Neural crest cell (in vitro differentiated cells): ENCODE results near the gene MIEF1. TPM values are rescaled to one million over a fixed set of nuclear protein-coding genes. Genes with fewer than 3 reads are reported as not detected.
"Not testable (repeated sequence)": the region's sequence is repeated elsewhere in the genome, so short reads cannot be mapped to it uniquely, and the experiment has no call there.

ENCODE experiments used
- DNase-seq: peaks from one replicate; pipeline ENCODE4 v3.0.0; 2021; ENCODE audit warnings: low read depth, mixed read lengths, low spot score
- H3K27ac Mint-ChIP-seq: one replicate; pipeline ENCODE4 v1.8.0; 2021; ENCODE audit warnings: mild to moderate bottlenecking, mixed read lengths; ENCODE audit not compliant: unreplicated experiment
- H3K27me3 Mint-ChIP-seq: 2 replicates; pipeline ENCODE4 v1.8.0; 2021; ENCODE audit warnings: low read depth, mild to moderate bottlenecking, mixed read lengths
- H3K36me3 Mint-ChIP-seq: 2 replicates; pipeline ENCODE4 v1.8.0; 2021; ENCODE audit warnings: low read depth, mild to moderate bottlenecking, mixed read lengths
- H3K4me1 Mint-ChIP-seq: 2 replicates; pipeline ENCODE4 v1.8.0; 2021; ENCODE audit warnings: mixed read lengths
- H3K4me3 Mint-ChIP-seq: one replicate; pipeline ENCODE4 v1.8.0; 2021; ENCODE audit warnings: mild to moderate bottlenecking, mixed read lengths
- H3K9me3 Mint-ChIP-seq: 2 replicates; pipeline ENCODE4 v1.8.0; 2021; ENCODE audit warnings: mixed read lengths
- CTCF ChIP-seq: fragments of 200-600 bp; sonication (generic); conservative IDR thresholded peaks from 2 replicates; pipeline ENCODE4 v1.5.0; 2021; ENCODE audit warnings: antibody characterized with exemption, mild to moderate bottlenecking
- total RNA-seq: library from RNA; stranded (reverse); gene quantifications from 2 replicates; pipeline ENCODE4 v1.2.1, GENCODE V29; 2021

The MIEF1 gene
- total RNA-seq, 1 donor from 2014 or later: 45.0 TPM

DNA sequence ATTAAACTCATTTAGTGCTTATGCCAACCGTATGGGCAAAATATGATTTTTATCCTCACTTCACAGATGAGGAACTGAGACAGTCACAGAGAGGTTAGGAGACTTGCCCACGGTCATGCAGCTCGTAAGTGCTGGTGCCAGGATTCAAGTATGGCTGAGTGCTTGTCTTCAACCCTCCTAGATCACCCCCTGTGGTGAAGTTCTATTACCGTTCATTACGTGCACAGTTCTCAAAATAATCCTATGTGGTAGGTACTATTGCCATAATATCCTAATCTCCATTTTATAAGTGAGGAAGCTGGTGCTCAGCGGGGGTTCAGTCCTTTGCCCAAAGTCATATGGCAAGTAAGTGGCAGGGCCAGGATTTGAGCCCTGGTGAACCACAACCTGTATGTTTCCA, 1.5 kb downstream of the MIEF1 start:
- H3K9me3 Mint-ChIP-seq: no peaks in the 10 kb centered on the region
- H3K27me3 Mint-ChIP-seq: no peaks in the 10 kb centered on the region
- H3K36me3 Mint-ChIP-seq: peaks cover 3% of the 10 kb centered on the region
- H3K4me1 Mint-ChIP-seq: peaks cover 33% of the 10 kb centered on the region
- TF ChIP-seq CTCF: no peak
- DNase-seq: no peak
- H3K4me3 Mint-ChIP-seq: peak overlapping the region; percentile 93
- no peak overlapping the region for H3K27ac Mint-ChIP-seq

DNA sequence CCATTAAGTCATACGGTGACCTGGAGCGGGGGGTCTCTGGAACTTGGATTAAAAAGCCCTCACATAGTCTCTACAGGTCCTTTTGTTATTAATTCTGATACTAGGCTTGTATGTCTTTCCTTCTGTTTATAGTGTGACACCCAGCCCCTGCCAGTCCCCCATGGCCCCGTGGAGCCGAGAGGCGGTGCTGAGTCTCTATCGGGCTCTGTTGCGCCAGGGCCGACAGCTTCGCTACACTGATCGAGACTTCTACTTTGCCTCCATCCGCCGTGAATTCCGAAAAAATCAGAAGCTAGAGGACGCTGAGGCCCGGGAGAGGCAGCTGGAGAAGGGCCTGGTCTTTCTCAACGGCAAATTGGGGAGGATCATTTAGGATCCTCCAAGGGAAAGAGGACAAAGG, 2.0 kb downstream of the MIEF1 start:
- no peak for DNase-seq
- H3K4me3 Mint-ChIP-seq: peak overlapping the region; percentile 93
- H3K4me1 Mint-ChIP-seq: peaks cover 29% of the 10 kb centered on the region
- H3K27me3 Mint-ChIP-seq: no peaks in the 10 kb centered on the region
- H3K27ac Mint-ChIP-seq: no peak overlapping the region
- no peaks in the 10 kb centered on the region for H3K9me3 Mint-ChIP-seq
- no peak for TF ChIP-seq CTCF
- peaks cover 3% of the 10 kb centered on the region for H3K36me3 Mint-ChIP-seq

DNA sequence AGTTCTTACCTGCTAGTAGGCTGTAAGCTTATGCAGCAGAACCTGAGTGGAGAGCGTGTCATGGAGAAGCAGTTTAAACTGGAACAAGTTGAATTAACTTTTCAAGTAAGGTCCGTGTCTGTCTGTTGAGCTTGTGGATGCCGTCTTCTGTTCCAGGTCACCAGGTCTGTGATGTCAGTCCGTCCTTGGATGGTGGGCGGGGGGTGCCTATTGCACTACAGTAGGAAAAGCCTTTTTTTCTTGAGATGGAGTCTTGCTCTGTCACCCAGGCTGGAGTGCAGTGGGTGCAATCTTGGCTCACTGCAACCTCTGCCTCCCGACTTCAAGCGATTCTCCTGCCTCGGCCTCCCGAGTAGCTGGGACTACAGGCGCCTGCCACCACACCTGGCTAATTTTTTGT, 4.9 kb downstream of the MIEF1 start:
- Mint-ChIP-seq H3K4me1 (peaks cover 17% of the 10 kb centered on the region), H3K36me3 (peaks cover 10% of the 10 kb centered on the region)
- H3K4me3 Mint-ChIP-seq, H3K9me3 Mint-ChIP-seq, H3K27me3 Mint-ChIP-seq, H3K27ac Mint-ChIP-seq, DNase-seq: not testable (repeated sequence)

DNA sequence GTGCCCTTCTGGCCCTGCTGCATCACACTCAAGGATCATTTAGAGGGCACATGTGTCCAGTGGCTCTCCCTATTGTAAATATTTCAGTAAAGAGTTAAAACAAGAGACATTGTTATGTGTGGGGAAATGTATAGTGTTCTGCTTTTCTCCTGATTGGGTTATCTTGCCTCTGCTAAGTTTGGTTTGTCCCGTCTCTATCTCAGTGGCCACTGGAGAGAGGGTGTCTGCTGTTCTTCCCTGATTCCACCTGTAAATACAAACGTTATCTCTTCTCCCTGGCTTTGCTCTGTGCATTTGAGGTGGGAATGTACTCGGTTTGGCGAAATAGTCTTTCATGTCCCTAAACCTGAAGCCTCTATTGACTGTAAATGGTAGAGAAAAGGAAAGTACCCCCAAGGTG, 6.3 kb downstream of the MIEF1 start:
- peak overlapping the region; percentile 45 for H3K4me3 Mint-ChIP-seq
- H3K27ac Mint-ChIP-seq: no peak overlapping the region
- no peak for TF ChIP-seq CTCF
- H3K27me3 Mint-ChIP-seq: no peaks in the 10 kb centered on the region
- peaks cover 5% of the 10 kb centered on the region for H3K4me1 Mint-ChIP-seq
- DNase-seq: no peak
- H3K9me3 Mint-ChIP-seq: no peaks in the 10 kb centered on the region
- H3K36me3 Mint-ChIP-seq: peaks cover 10% of the 10 kb centered on the region

- Mint-ChIP-seq H3K27ac (no peak overlapping the region), H3K9me3 (no peaks in the 10 kb centered on the region), H3K36me3 (peaks cover 16% of the 10 kb centered on the region), H3K27me3 (no peaks in the 10 kb centered on the region), H3K4me1 (peaks cover 4% of the 10 kb centered on the region), H3K4me3 (no peak overlapping the region)
- no peak for DNase-seq
- no peak for TF ChIP-seq CTCF
Observed at GRCh38 chr22:39510529-39511149, 8.5 kb downstream of the MIEF1 start.

DNA sequence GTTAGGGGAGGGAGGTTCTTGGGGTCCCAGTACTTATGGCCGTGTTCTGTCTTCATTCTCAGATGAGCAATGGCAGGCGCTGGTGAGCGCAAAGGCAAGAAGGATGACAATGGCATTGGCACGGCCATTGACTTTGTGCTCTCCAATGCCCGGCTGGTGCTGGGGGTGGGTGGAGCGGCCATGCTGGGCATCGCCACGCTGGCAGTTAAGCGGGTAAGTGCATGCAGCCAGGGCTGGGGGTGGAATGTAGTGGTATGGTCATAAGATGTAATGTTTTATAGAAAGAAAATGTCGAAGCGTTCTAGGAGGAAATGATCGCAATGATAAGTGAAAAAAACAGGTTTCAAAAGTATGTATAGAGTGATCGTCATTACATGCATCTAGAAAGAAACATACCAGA, 9.1 kb downstream of the MIEF1 start:
- Mint-ChIP-seq H3K36me3 (peaks cover 19% of the 10 kb centered on the region), H3K27me3 (no peaks in the 10 kb centered on the region), H3K27ac (no peak overlapping the region), H3K9me3 (no peaks in the 10 kb centered on the region), H3K4me1 (peaks cover 4% of the 10 kb centered on the region), H3K4me3 (no peak overlapping the region)
- no peak for TF ChIP-seq CTCF
- no peak for DNase-seq
